Stimulated activated CD4-positive, alpha-beta T cell treated with anti-CD3 and anti-CD28 coated beads, Interleukin-1b, Interleukin-23, amount 100 ng/mL, for 48 hours (primary cell): Measurements from ENCODE around the gene MAPT.
"Not testable (repeated sequence)": the region's sequence is repeated elsewhere in the genome, so short reads cannot be mapped to it uniquely, and the experiment has no call there.

ENCODE experiments used
- DNase-seq: peaks from one replicate; pipeline ENCODE4 v3.0.0-alpha.2; 2020

The MAPT gene

DNA sequence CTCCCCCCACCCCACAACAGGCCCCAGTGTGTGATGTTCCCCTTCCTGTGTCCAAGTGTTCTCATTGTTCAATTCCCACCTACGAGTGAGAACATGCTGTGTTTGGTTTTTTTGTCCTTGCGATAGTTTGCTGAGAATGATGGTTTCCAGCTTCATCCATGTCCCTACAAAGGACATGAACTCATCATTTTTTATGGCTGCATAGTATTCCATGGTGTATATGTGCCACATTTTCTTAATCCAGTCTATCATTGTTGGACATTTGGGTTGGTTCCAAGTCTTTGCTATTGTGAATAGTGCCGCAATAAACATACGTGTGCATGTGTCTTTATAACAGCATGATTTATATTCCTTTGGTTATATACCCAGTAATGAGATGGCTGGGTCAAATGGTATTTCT, 62.4 kb downstream of the MAPT start:
- not testable (repeated sequence) for DNase-seq

DNA sequence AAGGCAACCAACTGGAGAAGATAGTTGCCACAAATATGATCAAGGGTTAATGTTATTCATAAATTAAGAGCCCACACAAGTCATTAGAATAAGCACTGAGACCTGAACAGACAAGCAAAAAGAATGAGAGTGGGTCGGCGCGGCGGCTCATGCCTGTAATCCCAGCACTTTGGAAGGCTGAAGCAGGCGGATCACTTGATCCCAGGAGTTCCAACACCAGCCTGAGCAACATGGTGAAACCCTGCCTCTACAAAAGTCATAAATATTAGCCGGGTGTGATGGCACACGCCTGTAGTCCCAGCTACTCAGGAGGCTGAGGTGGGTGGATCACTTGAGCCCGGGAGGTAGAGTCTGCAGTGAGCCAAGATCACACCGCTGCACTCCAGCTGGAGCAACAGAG, 64.0 kb downstream of the MAPT start:
- no peak for DNase-seq

DNA sequence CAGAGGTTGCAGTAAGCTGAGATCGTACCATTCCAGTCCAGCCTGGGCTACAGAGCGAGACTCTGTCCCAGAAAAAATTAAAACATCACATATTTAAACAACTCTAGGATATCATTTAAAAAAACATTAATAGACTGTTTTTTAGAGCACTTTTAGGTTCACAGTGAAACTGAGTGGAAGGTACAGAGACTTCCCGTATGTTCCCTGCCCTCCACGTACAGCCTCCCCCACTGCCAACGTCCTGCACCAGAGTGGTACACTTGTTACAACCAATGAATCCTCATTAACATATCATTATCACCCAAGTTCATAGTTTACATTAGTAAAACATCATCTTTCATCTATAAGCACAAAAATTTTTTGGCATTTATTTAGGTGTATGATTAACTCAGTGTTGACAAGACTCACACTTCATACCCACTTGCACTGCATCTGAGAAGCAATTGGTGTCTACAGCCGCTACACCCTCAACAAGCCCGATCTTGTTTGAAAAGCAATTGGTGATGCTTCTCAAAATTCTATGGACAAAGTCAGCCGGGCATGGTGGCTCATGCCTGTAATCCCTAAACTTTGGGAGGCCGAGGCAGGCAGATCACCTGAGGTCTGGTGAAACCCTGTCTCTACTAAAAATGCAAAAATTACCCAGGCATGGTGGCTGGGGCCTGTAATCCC, 64.8 kb downstream of the MAPT start:
- no peak for DNase-seq

DNA sequence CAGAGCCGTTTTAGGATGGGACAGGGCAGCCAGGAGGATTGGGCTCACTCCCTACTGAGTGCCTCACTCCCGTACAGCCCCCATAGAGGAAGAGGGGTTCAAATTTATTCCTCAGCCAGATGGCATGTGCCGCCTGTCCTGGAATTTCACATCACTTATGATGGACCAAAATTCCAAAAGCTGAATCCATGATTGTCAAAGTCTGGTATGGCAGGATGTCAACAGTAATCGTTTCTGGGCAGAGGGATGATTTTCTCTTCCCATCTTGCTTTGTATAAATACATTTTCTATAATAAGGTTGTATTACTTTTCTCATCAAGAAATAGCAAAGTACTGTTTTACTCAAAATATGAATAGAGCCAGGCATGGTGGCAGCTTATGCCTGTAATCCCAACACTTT, 66.0 kb downstream of the MAPT start:
- DNase-seq = no peak

DNA sequence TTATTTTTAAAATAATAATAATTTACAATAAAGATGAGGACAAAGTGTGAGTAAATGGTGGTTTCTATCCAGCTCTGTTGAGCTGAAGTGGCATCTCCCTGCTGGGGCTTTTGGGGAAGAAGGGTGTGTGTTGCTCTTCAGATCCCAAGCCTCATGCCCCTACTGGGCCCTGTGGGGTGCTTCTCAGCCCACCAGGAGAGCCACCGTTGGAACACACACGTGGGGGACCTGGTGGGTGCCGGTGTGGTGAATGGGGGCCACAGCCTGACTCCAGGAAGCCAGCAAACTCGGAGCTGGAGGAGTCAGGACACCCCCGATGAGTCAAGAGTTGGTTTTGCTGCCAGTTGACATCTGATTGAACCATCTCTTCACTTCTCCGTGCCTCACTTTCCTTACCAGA, 66.9 kb downstream of the MAPT start:
- DNase-seq = no peak

DNA sequence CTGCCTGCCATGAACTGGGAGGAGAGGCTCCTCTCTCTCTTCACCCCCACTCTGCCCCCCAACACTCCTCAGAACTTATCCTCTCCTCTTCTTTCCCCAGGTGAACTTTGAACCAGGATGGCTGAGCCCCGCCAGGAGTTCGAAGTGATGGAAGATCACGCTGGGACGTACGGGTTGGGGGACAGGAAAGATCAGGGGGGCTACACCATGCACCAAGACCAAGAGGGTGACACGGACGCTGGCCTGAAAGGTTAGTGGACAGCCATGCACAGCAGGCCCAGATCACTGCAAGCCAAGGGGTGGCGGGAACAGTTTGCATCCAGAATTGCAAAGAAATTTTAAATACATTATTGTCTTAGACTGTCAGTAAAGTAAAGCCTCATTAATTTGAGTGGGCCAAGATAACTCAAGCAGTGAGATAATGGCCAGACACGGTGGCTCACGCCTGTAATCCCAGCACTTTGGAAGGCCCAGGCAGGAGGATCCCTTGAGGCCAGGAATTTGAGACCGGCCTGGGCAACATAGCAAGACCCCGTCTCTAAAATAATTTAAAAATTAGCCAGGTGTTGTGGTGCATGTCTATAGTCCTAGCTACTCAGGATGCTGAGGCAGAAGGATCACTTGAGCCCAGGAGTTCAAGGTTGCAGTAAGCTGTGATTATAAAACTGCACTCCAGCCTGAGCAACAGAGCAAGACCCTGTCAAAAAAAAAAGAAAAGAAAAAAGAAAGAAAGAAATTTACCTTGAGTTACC, 68.0 kb downstream of the MAPT start:
- no peak for DNase-seq

DNA sequence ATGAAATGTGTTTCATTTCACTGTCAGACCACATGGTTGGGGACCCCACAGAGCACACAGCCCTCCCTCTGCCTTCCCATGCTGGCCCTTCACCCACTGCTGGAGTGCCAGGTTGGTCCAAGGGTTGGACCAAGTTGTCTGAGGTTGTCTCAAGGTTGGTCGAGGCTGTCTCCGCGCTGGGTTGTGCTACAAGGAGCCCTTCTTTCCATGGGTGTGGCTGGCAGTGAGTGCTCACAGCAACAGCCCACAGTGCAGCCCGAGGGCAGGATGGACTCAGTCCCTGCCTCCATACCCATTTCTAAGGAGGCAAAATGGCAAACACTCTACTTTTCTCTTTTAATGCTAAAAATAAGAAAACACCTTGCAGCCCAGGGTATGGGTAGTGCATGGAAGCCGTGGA, 68.9 kb downstream of the MAPT start:
- DNase-seq = no peak

DNA sequence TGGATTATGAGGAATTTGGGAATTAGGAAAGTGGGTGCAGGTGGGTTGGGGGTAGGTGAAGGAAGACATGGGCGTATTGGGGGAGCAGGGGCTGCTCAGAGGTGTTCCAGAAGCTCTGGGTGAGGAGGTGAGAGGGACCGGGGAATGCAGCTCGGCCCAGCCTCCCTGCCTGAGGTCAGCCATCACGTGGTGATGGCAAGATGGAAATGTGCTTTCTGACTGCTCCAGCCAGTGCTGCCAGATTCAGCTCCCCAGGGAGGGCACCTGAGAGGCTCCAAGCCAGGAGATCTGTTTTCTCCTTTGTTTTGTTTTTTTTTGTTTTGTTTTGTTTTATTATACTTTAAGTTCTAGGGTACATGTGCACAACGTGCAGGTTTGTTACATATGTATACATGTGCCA, 69.5 kb downstream of the MAPT start:
- no peak for DNase-seq

DNA sequence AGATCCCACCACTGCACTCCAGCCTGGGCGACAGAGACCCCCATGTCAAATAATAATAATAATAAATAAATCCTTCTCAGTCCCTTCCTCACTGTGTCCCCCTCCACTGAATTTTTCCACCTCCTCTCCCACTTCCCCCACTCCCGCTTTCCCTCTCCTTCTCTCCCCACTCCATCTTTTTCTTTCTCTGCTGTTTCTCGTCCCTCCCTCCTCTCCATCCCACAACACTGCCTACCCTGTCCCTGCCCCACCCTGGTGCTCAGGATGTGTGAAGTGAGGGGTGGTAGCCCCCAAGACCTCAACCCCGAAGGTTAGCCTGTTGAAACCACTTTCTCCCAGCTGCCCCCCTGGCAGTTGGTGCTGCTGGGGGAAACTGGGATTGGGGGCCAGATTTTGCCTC, 70.3 kb downstream of the MAPT start:
- DNase-seq = no peak

DNA sequence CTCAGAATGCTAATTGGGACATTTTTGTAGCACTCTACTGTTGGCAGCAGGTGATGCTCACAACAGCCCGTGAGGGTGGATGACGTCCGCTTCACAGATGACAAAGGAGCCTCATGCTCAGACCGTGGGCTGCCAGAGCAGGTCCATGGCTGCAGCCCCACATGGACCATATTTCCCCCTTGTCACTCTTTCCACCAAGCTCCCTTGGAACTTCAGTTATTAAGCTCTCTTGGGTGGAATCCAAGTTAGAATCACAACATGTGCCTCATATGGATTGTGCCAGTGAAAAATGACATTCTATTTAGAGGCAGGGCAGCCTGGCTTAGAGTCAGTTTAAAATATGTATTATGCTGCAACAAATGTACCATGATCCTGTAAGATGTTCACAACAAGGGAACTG, 71.5 kb downstream of the MAPT start:
- no peak for DNase-seq

DNA sequence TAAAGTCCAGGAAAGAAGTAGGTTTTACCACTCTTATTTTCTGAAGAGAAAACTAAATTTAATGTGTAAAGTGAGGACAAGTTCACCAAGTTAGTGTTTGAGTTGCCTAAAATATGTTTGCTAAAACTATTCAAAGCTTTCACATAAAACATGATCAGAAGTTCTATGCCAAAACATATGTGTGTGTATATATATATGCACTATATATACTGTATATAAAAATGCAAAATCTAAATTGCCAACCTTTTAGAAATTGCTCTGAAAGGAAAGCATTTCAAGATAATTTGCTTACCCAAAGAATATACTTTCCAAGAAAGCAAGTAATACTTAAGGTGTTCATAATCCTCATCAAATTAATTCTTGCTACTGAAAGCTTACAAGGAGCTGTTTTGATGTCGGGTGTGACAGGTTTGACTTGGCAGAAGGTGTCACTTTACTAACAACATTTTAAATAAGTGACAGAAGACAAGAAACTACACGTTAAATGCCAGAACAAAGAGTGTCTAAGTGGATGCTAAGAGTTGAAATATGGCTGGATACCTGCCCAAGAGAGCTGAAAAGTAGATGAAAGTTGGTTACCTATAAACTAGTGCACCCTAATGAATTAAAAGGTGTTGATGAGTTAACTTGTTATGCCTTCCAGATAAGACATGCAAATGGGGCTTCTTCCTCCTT, 72.4 kb downstream of the MAPT start:
- DNase-seq = no peak

DNA sequence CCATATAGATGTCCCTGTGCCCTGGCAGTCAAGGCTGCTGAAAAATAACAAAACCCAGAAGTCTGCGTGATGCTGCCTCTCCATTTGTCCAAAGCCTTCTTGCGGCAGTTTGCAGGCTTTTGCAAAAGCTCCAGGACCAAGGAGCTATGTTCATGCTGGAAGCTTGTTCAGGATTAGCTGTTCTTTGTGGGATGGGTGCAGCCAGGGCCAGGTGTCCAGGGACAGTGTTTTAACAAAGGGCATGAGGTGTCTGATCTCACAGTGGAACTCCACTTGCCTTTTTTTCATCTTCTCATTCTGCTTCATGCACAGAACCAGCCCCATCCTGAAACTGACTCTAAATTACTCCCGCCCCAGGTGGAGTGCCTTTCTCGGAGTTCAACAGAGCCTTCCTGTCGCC, 73.0 kb downstream of the MAPT start:
- no peak for DNase-seq

DNA sequence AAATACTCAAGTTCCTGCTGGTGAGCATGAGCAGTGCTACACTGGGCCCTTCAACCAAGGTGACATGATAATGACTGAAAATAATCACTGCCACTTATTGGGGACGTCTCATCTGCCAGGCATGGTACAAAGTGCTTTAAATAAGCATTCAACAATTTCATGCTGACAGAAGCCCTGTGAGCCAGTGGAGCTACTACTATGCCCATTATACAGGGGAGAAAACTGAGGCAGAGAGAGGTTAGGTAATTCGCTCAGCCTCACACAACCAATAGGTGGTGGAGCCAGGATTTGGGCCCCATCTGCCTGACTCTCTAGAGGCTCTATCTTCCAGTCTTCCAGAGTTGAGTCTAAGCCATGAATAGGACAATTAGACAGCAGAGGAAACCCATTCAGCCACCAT, 74.4 kb downstream of the MAPT start:
- DNase-seq = no peak

DNA sequence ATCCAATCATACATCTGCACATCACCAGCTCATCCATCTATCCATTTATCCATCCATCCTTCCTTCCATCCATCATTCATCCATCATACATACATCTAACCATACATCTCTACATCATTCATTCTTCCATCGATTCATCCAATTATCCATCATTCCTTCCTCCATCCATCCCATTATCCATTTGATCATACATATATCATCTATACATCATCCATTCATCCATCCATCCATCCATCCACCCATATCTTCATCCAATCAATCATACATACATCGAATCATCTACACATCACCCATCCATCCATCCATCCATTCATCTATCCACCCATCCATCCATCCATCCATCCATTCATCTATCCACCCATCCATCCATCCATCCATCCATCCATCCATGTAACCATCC, 75.4 kb downstream of the MAPT start:
- DNase-seq = no peak

DNA sequence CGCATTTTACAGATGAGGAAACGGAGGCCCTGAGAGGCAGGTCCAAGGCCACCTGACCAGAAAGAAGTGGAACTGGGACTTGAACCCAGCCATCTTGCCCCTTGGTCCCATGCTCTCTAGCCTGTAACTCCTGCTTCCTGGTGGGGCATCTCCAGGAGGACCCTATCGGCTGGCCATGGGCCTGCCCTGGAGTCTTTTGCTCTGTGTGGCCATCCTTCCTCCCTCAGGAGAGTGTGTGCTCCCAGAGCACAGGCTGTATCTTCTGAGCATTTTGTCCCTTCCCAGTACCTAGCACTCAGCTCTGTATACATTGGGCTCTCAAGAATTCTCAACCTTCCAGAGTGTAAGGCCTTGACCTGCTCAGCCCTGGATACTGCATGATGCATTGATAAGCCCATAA, 76.3 kb downstream of the MAPT start:
- DNase-seq = no peak

DNA sequence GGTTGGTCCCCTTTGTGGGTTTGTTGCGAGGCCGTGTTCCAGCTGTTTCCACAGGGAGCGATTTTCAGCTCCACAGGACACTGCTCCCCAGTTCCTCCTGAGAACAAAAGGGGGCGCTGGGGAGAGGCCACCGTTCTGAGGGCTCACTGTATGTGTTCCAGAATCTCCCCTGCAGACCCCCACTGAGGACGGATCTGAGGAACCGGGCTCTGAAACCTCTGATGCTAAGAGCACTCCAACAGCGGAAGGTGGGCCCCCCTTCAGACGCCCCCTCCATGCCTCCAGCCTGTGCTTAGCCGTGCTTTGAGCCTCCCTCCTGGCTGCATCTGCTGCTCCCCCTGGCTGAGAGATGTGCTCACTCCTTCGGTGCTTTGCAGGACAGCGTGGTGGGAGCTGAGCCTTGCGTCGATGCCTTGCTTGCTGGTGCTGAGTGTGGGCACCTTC, 77.4 kb downstream of the MAPT start:
- no peak for DNase-seq

DNA sequence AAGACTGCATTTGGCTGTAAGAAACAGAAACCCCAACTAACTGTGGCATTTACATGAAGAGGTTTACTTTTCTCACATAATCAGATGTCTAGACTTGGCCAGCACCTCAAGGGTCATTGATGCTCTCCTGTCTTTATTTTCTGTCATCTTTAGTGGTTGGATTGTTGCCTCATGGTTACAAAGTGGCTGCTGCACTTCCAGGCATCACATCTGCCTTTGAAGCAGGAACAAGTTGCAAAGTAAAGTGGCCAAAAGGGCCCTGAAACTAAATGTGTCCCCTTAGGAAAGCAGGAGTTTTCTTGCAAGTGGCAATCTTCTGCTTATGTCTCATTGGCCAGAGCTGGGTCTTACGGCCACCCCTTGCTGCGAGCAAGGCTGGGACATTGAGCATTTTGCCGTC, 78.2 kb downstream of the MAPT start:
- DNase-seq = no peak

DNA sequence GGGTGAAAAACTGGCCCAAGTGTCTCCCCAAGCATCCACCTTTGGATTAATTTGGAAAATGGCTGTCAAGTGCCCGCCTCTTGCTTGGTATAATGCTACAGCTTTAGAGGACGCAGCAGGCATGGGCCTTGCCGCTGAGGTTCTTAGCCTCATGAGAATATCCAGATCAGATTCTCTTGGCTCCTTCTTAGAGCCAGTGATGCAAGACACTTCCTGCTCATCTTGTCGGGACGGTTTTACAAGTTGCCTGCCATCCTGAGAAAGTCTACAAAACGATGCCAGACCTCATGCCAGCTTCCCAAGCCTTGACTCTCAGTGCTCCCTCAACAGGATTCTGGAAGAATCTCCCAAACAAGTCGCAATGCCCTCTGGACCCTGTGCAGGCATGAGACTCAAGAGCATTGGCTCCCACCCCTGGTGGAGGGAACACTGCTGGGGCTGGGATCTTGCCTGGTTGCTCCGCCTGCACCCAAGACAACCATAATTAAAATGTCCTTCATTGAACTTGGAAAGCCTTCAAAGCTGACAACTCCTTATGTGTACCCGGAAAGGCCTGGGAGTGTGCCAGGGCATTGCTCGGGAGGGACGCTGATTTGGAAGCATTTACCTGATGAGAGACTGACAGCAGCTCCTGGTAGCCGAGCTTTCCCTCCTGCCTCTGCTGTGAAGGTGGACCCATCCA, 78.9 kb downstream of the MAPT start:
- no peak for DNase-seq

DNA sequence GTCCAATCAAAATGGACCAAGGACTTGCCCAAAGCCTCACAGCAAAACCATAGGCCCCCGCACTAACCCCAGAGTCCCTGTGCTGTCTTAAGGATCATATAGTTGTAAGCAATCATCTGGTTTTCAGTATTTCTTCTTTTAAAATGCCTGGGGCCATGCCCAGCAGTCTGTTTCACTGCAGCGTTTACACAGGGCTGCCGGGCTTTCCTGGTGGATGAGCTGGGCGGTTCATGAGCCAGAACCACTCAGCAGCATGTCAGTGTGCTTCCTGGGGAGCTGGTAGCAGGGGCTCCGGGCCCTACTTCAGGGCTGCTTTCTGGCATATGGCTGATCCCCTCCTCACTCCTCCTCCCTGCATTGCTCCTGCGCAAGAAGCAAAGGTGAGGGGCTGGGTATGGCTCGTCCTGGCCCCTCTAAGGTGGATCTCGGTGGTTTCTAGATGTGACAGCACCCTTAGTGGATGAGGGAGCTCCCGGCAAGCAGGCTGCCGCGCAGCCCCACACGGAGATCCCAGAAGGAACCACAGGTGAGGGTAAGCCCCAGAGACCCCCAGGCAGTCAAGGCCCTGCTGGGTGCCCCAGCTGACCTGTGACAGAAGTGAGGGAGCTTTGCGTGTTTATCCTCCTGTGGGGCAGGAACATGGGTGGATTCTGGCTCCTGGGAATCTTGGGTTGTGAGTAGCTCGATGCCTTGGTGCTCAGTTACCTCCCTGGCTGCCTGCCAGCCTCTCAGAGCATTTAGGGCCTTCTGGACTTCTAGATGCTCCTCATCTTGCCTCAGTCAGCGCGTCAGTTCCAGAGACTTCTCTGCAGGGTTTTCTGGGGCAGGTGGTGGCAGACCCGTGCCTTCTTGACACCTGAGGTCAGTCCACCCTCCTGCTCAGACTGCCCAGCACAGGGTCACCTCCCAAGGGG, 79.8 kb downstream of the MAPT start:
- no peak for DNase-seq

DNA sequence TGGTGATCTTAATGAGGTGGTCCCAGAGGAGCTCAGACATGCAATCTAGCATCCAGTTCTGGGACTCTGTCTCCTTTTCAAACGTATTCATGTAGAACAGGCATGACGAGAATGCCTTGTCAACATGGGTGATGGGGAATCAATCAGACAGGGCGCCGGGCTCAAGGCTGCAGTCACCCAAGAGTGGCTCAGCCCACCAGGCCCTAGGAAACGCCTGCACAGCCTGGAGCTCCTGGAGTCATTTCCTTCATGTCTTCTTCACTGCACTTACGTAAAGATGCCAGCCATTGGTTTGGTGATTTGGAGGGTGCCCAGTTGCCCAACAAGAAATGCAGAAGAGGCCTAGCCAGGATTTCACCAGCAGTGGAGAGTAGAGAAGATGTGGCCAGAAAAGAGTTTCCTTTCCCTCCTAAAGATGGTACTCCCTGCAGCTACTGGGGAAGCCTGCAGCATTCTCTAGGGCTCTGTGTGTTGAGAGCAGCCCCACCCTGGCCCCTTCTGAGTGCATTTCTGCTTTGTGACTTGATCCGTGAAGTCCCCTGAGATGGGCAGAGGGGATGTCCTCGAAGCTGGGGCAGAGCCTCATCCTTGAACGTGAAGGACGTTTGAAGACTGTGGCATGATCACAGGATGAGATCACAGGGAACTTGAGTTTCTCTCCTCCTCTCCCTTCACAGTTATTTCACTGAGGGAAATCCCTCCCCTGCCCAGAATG, 80.7 kb downstream of the MAPT start:
- no peak for DNase-seq

DNA sequence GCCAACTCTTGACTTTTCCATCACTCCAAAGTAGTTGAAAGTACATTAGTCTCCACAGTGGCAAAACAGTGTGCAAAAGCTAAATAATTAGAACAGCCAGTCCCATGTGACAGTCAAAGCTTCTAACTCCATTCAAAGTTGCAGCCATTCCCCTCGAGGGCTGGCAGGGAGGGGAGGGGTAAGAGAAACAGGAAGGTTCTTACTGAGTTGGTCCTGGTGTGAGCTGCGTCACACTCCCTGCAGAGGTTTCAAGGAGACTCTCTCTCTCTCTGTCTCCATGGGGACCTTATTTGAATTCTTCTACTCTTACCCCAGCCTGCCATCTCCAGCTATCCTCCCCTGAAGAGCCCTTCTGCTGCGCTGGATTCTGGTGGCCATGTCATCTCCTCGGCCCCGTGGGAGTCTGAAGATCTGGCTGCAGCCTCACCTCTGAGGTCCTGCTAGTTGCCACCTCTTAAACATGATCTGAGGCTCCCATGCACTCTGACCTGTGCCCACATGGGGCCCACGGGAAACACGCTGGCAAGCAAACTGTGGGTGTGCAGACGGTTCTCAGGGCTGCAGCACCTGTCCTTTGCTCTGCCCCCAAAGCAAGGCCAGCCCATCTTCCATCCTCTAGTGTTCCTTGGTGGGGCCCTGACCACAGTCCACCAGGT, 81.4 kb downstream of the MAPT start:
- DNase-seq = no peak
